GM19467 (cell line): Measurements from ENCODE around the gene PHF1.

Source experiments
- ATAC-seq: cut with Tn5 transposase; IDR thresholded peaks from one replicate; pipeline ENCODE4 v1.9.1; 2021; ENCODE audit warnings: mild to moderate bottlenecking, moderate library complexity; ENCODE audit not compliant: unreplicated experiment

PHF1 gene

GRCh38 chr6:33430991-33431879, 20.4 kb downstream of the PHF1 start:
- no peak for ATAC-seq

DNA sequence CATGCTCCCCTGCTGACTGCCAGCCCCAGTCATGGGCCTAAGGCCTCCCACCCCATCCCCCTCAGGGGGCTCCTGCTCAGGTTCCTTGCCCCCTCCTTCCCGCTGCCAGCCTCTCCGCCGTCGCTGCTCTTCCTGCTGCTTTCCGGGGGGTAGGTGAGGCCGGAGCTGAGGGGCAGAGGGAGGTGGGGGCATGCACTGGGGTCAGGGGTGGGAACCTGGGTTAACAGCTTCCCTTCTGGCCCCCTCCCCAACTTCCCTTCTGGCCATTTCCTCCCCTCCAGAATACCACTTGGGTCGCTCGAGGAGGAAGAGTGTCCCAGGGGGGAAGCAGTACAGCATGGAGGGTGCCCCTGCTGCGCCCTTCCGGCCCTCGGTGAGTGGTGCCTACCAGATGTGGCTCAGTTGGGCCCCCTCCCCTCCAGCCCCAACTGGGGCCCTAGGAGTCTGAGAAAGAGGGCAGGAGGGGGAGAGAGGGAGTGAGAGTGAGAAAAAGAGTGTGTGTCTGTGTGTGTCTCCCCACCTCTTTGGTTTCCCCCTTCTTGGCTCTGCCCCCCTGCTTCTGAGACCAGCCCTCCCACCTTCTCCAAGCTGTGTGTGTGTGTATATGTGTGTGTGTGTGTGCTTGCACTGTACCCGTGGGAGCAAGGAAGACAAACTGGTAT, 21.2 kb downstream of the PHF1 start:
- no peak for ATAC-seq

DNA sequence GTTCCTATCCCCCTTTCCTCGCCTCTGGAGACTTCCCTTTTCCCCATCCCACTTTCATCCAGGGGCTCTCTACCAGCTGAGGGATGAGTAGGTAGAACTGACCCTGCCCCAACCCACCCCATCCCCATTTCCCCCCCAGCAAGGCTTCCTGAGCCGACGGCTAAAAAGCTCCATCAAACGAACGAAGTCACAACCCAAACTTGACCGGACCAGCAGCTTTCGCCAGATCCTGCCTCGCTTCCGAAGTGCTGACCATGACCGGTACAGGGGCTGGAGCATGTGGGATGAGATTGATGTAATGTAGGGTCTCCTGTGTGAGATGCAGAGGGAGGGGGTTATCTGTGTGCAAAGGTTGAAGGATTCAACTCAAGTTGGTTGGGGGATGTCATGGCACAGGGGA, 21.7 kb downstream of the PHF1 start:
- ATAC-seq = no peak

DNA sequence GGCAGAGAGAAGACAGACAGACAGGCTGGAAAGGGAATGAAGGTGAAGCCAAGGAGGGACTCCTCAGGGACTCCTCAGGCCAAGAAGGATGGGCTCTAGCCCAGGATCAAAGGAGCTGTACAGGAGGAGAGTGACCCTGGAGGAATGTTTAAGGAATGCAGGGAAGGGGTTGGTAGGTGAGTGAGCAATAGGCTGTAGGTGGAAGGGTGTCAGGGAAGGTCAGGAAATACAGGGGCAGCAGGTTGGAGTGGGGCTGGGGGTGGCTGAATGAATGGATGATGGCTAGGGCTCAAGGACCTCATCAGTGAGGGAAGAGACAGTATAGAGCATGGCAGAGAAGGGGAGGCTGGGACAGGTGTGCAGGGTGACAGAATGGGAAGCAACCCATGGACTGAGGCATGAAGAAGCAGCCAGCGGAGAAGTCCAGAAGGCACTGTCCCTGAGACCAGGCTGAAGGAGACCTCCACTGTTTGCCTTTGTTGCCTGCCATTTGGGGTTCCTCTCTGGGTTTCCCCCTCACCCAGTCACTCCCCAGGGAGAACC, 22.3 kb downstream of the PHF1 start:
- ATAC-seq = no peak

DNA sequence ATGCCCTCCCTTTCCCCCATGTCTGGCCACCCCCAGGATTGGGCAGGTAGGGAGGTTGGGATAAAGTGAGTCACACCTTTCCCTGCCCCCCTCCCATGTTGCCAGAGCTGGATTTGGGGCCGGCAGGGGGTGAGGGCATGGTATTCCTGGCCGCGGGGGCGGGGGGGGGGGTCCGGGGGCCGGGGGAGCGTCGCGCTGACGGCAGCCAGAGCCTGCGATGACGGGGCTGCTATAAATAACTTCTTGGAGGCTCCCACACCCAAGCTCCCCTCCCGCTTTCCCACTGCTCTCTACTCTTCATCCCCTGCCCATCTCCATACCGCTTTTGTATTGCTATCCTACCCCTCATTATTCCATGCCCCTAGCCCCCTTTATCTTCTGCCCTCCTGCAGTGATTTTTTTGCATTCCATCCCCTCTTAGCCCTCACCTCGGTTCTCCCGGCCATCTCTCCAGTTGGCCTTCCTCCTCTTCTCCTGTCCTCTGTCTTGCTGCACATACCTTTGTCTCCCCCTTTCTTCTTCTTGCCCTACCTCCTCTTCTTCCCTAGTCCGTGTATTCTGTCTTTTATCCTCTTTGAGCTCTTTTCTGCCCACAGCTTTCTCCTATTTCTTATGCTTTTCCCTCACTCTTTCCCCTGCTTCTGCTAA, 22.9 kb downstream of the PHF1 start:
- no peak for ATAC-seq

DNA sequence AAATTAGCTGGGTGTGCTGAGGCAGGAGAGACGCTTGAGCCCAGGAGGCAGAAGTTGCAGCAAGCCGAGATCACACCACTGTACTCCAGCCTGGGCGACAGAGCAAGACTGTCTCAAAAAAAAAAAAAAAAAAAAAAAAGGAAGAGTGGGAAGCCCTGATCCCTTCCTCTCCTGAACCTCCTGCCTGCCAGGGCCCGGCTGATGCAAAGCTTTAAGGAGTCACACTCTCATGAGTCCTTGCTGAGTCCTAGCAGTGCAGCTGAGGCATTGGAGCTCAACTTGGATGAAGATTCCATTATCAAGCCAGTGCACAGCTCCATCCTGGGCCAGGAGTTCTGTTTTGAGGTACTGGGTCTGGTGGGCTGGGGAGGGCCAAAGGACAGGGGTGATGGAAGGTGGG, 24.1 kb downstream of the PHF1 start:
- no peak for ATAC-seq

- ATAC-seq = no peak
Observed at GRCh38 chr6:33437666-33438065, 26.9 kb downstream of the PHF1 start.

DNA sequence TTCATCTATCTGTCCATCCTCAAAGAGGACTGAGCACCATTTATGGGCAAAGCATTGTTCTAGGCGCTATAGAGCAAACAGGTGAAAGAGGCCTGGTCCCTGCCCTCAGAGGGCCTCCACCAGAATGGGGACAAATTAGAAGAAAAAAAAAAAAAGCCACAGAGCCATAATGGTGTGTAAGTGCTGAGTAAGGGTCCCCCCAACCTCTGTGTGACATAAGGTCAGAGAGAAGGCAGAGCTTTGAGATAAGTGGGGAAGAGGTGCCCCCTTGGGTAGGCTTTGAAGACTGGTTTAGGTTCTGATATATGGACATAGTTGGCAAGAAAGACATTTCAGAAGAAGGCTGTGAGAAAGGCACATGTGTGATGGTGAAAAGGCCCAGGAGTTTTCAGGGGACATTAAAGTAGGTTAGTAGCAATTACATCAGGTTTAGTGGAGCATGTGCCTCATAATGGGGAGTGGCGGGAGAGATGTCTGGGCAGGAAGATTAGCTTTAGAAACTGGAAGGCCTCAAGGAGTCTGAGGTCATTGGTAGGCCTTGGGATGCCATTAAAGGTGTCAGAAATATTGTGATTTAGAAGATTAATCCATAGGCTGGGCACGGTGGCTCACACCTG, 28.3 kb downstream of the PHF1 start:
- ATAC-seq = no peak

DNA sequence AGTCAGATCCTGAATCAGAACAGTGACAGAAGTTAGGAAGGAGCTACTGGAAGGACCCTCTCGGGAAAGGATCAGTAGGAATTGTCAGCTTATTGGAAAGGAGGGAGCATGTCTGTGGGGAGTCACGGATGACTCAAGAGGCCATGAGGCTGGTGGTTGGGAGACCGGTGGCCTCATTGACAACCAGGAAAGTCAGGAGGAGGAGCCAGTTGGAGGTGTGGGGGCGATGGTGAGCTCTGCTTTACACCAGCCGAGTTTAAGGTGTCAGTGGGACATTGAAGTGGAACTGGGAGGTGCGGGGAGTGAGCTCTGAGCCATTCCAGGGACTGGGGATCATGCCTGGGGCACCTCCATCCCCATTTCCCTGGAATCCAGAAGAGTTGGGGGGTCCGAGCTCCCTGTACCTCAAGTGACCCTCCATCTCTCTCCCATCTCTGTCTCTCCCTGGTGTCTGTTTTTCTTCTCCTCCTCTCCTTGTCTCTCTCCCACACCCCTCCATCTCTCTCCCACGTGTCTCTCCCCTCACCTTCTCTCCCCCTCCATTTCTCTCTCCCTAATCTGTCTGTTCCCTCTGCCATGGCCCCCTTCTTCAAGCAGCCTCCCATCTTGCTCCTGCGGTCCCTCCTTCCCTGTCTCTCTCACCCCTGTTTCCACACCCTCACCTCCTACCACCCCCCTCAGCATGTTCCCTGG, 29.3 kb downstream of the PHF1 start:
- ATAC-seq = no peak

- ATAC-seq = no peak
Observed at GRCh38 chr6:33440649-33441309, 30.0 kb downstream of the PHF1 start.

DNA sequence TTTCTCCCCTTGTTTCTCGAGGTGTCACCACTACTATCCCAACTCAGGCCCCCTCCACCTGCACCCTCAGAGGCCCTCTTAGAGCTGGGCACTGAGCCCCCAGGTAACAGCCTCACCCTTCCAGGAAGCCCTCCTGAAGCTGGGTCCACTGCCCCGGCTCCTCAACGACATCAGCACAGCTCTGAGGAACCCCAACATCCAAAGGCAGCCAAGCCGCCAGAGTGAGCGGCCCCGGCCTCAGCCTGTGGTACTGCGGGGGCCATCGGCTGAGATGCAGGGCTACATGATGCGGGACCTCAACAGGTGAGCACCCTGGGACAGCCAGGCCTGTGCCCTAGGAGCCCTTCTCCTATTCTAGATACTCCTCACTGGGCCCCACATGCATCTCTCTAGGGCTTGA, 30.6 kb downstream of the PHF1 start:
- no peak for ATAC-seq

DNA sequence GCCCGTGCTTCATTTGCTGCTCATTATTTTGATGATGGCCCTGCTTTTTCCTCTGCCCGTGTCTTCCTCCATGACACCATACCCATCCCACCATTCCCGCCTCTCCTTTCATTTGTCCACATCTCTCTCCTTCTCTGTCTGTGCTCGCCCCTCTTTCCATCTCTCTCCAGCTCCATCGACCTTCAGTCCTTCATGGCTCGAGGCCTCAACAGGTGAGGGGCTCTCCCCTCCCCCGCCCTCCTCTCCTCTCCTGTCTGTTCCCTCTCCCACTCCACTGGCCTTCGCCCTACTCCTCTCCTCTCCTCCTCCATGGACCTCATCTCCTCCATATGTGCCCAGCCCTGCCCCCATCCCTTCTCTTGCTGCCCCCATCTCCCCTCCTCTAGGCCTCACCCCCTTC, 31.5 kb downstream of the PHF1 start:
- ATAC-seq = no peak

GRCh38 chr6:33443025-33443424, 32.2 kb downstream of the PHF1 start:
- ATAC-seq = no peak

GRCh38 chr6:33443619-33444504, 33.0 kb downstream of the PHF1 start:
- no peak for ATAC-seq

- no peak for ATAC-seq
Observed at GRCh38 chr6:33445119-33445603, 34.3 kb downstream of the PHF1 start.

DNA sequence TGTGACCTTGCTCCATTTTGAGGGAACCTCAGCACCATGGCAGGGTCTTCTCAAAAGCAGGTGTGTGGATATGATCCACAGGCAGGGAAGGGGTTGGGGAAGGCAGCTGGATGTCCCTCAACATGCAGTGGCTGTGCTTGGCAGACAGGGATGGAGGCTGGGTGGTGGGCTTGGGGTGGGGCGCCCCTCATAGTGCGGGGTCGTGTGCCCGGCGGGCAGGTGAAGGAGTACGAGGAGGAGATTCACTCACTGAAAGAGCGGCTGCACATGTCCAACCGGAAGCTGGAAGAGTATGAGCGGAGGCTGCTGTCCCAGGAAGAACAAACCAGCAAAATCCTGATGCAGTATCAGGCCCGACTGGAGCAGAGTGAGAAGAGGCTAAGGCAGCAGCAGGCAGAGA, 35.5 kb downstream of the PHF1 start:
- ATAC-seq = no peak

GRCh38 chr6:33450434-33450833, 39.6 kb downstream of the PHF1 start:
- no peak for ATAC-seq

GRCh38 chr6:33451606-33452005, 40.8 kb downstream of the PHF1 start:
- no peak for ATAC-seq

GRCh38 chr6:33452496-33452895, 41.7 kb downstream of the PHF1 start:
- no peak for ATAC-seq
